ENCODE results near the gene METTL26.
A peak's percentile ranks its signal among the peaks of the same experiment; 100 is the strongest.

Gene METTL26

DNA sequence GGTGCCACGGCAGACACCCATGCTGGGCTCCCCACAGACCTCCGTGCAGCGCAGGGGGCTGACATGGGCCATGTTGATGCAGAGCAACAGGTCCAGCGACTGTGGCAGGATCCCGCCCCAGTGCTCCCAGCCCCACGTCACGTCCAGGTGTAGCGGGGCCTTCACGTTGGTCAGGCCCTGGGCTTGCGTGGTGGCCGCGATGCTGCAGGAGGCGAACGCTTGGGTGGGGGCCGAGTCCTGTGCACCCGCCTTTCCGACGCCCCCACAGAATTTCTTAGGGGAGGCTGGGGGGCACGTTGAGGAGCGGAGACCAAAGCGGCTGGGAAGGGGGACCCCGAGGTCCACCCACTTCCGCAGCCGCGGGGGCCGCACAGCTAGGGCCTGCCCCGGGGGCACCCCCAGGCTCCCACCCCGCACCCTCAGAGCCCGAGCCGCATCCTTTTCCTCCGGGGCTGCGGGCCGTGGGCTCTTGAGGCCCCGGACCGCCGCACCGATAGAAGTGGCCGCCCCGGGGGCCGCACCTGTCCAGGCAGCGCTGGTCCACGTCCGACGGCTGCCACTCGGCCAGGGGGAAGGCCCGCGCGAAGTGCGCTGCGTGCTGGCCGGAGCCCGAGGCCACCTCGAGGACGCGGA, 416 bp downstream of the METTL26 start:
- Histone ChIP-seq H3K27me3 (replicated peaks in 2 of 5; ENCODE audit: control insufficient read depth in 4 of 5, insufficient read depth in 5 of 5, low read length in 4 of 5) (peaks cover 0 to 5% (median 0%) of the 10 kb centered on the region in 5 experiments), H3K27ac (ENCODE audit: insufficient read depth in 1 of 2, low read depth in 1 of 2, low read length in 2 of 2, poor library complexity in 1 of 2, severe bottlenecking in 2 of 2) (peak overlapping the region in 1 of 2 experiments; percentile 91), H3K36me3 (ENCODE audit: control insufficient read depth in 4 of 4, insufficient read depth in 4 of 4, low read length in 3 of 4) (peaks cover 0 to 24% (median 15%) of the 10 kb centered on the region in 4 experiments), H3K4me3 (ENCODE audit: control insufficient read depth in 1 of 7, extremely low read depth in 1 of 7, insufficient read depth in 4 of 7, low read depth in 2 of 7, low read length in 6 of 7) (peak overlapping the region; percentile 81 to 96 (median 86)), H3K9me3 (ENCODE audit: control extremely low read depth in 1 of 5, control insufficient read depth in 4 of 5, insufficient read depth in 2 of 5, low read depth in 1 of 5, low read length in 4 of 5) (no peaks in the 10 kb centered on the region), H3K4me1 (ENCODE audit: control extremely low read depth in 1 of 4, control insufficient read depth in 4 of 4, insufficient read depth in 4 of 4, low read length in 3 of 4) (peaks cover 0 to 34% (median 32%) of the 10 kb centered on the region in 4 experiments)
- DNase-seq, result no peak
- ChIA-PET CTCF (interaction anchor here (0.9 to 3.3 kb wide), 7 partner anchors 13 to 67 kb away, joined by 3 to 9 read pairs (median 4); partner anchors contain the start of genes RHOT2 and WDR90), POLR2A (interaction anchor here (0.6 kb wide), 1 partner anchor 11 kb away, joined by 4 read pairs; no protein-coding TSS in a partner anchor)
- WGBS (ENCODE audit: insufficient coverage), result 4% methylated on average over 45 of the region's 55 CpGs

DNA sequence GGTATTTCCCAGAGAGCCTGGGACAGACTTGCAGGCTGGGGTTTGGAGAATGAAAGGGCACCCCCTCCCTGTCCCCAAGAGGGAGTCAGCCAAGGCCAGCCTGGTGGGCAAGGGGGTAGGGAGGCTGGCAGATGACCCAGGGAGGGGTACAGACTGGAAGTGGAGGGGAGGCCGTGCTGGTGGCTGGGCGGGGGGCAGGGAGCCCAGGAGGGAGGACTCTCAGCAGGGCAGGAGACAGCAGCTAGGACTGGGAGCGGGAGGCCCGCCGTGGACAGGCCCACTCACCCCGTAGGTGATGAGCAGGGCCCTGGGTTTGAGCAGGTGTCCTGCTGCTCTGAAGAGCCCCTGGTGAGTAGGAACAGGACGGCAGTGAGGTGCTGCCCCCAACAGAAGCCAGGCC, 1.1 kb downstream of the METTL26 start:
- H3K4me3 ChIP-seq (ENCODE audit: control insufficient read depth in 1 of 7, extremely low read depth in 1 of 7, insufficient read depth in 4 of 7, low read depth in 2 of 7, low read length in 6 of 7), result peak overlapping the region in 5 of 7 experiments; percentile 23 to 92 (median 85)
- CTCF ChIA-PET, result no interaction called here
- H3K9me3 ChIP-seq (ENCODE audit: control extremely low read depth in 1 of 5, control insufficient read depth in 4 of 5, insufficient read depth in 2 of 5, low read depth in 1 of 5, low read length in 4 of 5), result no peaks in the 10 kb centered on the region
- no peak overlapping the region for H3K27ac ChIP-seq (ENCODE audit: insufficient read depth in 1 of 2, low read depth in 1 of 2, low read length in 2 of 2, poor library complexity in 1 of 2, severe bottlenecking in 2 of 2)
- H3K27me3 ChIP-seq (replicated peaks in 2 of 5; ENCODE audit: control insufficient read depth in 4 of 5, insufficient read depth in 5 of 5, low read length in 4 of 5), result peaks cover 0 to 7% (median 0%) of the 10 kb centered on the region in 5 experiments
- POLR2A ChIA-PET, result no interaction called here
- H3K4me1 ChIP-seq (ENCODE audit: control extremely low read depth in 1 of 4, control insufficient read depth in 4 of 4, insufficient read depth in 4 of 4, low read length in 3 of 4), result peaks cover 0 to 34% (median 30%) of the 10 kb centered on the region in 4 experiments
- DNase-seq, result no peak
- 98% methylated on average over 7 of the region's 7 CpGs for WGBS (ENCODE audit: insufficient coverage)
- H3K36me3 ChIP-seq (ENCODE audit: control insufficient read depth in 4 of 4, insufficient read depth in 4 of 4, low read length in 3 of 4), result peaks cover 0 to 24% (median 15%) of the 10 kb centered on the region in 4 experiments

DNA sequence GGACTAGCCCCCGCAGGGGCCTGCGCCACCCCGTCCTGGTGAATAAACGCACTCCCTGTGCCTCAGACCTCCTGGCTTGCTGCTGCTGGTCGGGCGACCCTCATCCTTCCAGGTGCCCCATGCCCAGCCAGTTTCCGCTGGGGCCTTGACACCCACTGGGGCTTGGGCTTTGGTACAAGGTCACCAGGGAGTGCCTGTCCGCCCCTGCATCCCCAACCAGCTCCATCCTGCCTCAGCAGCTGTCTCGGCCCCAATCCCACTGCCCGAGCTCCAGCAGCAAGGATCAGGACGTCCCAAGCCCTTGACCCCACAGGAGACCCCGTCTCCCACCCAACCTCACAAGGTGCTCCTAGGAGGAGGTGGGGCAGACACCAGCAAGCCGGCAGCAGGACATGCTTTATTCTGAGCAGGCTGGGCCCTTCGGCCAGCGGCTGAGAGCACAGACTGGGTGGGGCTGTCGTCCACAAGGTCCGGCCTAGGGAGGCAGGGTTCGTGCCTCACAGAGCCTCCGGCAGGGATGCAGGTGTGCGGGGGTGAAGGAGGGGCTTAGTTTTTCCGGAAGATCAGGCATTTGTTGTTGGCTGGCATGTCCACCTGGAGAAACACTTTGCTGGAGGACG, 1.9 kb downstream of the METTL26 start:
- Histone ChIP-seq H3K4me1 (ENCODE audit: control extremely low read depth in 1 of 4, control insufficient read depth in 4 of 4, insufficient read depth in 4 of 4, low read length in 3 of 4) (peaks cover 0 to 34% (median 30%) of the 10 kb centered on the region in 4 experiments), H3K27ac (ENCODE audit: insufficient read depth in 1 of 2, low read depth in 1 of 2, low read length in 2 of 2, poor library complexity in 1 of 2, severe bottlenecking in 2 of 2) (no peak overlapping the region), H3K4me3 (ENCODE audit: control insufficient read depth in 1 of 7, extremely low read depth in 1 of 7, insufficient read depth in 4 of 7, low read depth in 2 of 7, low read length in 6 of 7) (no peak overlapping the region), H3K27me3 (replicated peaks in 2 of 5; ENCODE audit: control insufficient read depth in 4 of 5, insufficient read depth in 5 of 5, low read length in 4 of 5) (peaks cover 0 to 7% (median 0%) of the 10 kb centered on the region in 5 experiments), H3K36me3 (ENCODE audit: control insufficient read depth in 4 of 4, insufficient read depth in 4 of 4, low read length in 3 of 4) (peaks cover 0 to 24% (median 15%) of the 10 kb centered on the region in 4 experiments), H3K9me3 (ENCODE audit: control extremely low read depth in 1 of 5, control insufficient read depth in 4 of 5, insufficient read depth in 2 of 5, low read depth in 1 of 5, low read length in 4 of 5) (no peaks in the 10 kb centered on the region)
- ChIA-PET POLR2A (no interaction called here), CTCF (interaction anchor here (1.4 kb wide), 1 partner anchor 26 kb away, joined by 3 read pairs; no protein-coding TSS in a partner anchor)
- no peak for DNase-seq
- WGBS (ENCODE audit: insufficient coverage), result 97% methylated on average over 19 of the region's 22 CpGs

DNA sequence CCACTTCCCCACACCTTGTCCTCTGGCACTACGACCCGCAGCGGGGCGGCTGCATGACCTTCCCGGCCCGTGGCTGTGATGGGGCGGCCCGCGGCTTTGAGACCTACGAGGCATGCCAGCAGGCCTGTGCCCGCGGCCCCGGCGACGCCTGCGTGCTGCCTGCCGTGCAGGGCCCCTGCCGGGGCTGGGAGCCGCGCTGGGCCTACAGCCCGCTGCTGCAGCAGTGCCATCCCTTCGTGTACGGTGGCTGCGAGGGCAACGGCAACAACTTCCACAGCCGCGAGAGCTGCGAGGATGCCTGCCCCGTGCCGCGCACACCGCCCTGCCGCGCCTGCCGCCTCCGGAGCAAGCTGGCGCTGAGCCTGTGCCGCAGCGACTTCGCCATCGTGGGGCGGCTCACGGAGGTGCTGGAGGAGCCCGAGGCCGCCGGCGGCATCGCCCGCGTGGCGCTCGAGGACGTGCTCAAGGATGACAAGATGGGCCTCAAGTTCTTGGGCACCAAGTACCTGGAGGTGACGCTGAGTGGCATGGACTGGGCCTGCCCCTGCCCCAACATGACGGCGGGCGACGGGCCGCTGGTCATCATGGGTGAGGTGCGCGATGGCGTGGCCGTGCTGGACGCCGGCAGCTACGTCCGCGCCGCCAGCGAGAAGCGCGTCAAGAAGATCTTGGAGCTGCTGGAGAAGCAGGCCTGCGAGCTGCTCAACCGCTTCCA, 2.6 kb downstream of the METTL26 start:
- H3K4me1 ChIP-seq (ENCODE audit: control extremely low read depth in 1 of 4, control insufficient read depth in 4 of 4, insufficient read depth in 4 of 4, low read length in 3 of 4), result peaks cover 0 to 34% (median 30%) of the 10 kb centered on the region in 4 experiments
- peaks cover 0 to 29% (median 17%) of the 10 kb centered on the region in 4 experiments for H3K36me3 ChIP-seq (ENCODE audit: control insufficient read depth in 4 of 4, insufficient read depth in 4 of 4, low read length in 3 of 4)
- DNase-seq, result no peak
- H3K9me3 ChIP-seq (ENCODE audit: control extremely low read depth in 1 of 5, control insufficient read depth in 4 of 5, insufficient read depth in 2 of 5, low read depth in 1 of 5, low read length in 4 of 5), result no peaks in the 10 kb centered on the region
- CTCF ChIA-PET, result interaction anchor here (1.4 kb wide), 1 partner anchor 26 kb away, joined by 3 read pairs; no protein-coding TSS in a partner anchor
- WGBS (ENCODE audit: insufficient coverage), result 98% methylated on average over 69 of the region's 74 CpGs
- H3K27ac ChIP-seq (ENCODE audit: insufficient read depth in 1 of 2, low read depth in 1 of 2, low read length in 2 of 2, poor library complexity in 1 of 2, severe bottlenecking in 2 of 2), result no peak overlapping the region
- POLR2A ChIA-PET, result no interaction called here
- peaks cover 0 to 7% (median 0%) of the 10 kb centered on the region in 5 experiments for H3K27me3 ChIP-seq (replicated peaks in 2 of 5; ENCODE audit: control insufficient read depth in 4 of 5, insufficient read depth in 5 of 5, low read length in 4 of 5)
- H3K4me3 ChIP-seq (ENCODE audit: control insufficient read depth in 1 of 7, extremely low read depth in 1 of 7, insufficient read depth in 4 of 7, low read depth in 2 of 7, low read length in 6 of 7), result no peak overlapping the region

DNA sequence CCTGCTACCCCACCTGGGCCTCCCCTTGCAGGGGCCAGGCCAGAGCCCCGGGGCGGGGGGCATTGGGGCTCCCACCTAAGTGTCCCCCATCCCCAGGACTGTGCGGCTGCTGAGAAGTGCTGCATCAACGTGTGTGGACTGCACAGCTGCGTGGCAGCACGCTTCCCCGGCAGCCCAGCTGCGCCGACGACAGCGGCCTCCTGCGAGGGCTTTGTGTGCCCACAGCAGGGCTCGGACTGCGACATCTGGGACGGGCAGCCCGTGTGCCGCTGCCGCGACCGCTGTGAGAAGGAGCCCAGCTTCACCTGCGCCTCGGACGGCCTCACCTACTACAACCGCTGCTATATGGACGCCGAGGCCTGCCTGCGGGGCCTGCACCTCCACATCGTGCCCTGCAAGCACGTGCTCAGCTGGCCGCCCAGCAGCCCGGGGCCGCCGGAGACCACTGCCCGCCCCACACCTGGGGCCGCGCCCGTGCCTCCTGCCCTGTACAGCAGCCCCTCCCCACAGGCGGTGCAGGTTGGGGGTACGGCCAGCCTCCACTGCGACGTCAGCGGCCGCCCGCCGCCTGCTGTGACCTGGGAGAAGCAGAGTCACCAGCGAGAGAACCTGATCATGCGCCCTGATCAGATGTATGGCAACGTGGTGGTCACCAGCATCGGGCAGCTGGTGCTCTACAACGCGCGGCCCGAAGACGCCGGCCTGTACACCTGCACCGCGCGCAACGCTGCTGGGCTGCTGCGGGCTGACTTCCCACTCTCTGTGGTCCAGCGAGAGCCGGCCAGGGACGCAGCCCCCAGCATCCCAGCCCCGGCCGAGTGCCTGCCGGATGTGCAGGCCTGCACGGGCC, 3.4 kb downstream of the METTL26 start:
- peaks cover 0 to 37% (median 20%) of the 10 kb centered on the region in 4 experiments for H3K36me3 ChIP-seq (ENCODE audit: control insufficient read depth in 4 of 4, insufficient read depth in 4 of 4, low read length in 3 of 4)
- ChIA-PET POLR2A (no interaction called here), CTCF (interaction anchor here (1.4 kb wide), 1 partner anchor 27 kb away, joined by 3 read pairs; no protein-coding TSS in a partner anchor)
- DNase-seq, result no peak
- H3K4me1 ChIP-seq (ENCODE audit: control extremely low read depth in 1 of 4, control insufficient read depth in 4 of 4, insufficient read depth in 4 of 4, low read length in 3 of 4), result peaks cover 0 to 28% (median 27%) of the 10 kb centered on the region in 4 experiments
- peaks cover 0 to 7% (median 0%) of the 10 kb centered on the region in 5 experiments for H3K27me3 ChIP-seq (replicated peaks in 2 of 5; ENCODE audit: control insufficient read depth in 4 of 5, insufficient read depth in 5 of 5, low read length in 4 of 5)
- H3K9me3 ChIP-seq (ENCODE audit: control extremely low read depth in 1 of 5, control insufficient read depth in 4 of 5, insufficient read depth in 2 of 5, low read depth in 1 of 5, low read length in 4 of 5), result no peaks in the 10 kb centered on the region
- no peak overlapping the region for H3K27ac ChIP-seq (ENCODE audit: insufficient read depth in 1 of 2, low read depth in 1 of 2, low read length in 2 of 2, poor library complexity in 1 of 2, severe bottlenecking in 2 of 2)
- H3K4me3 ChIP-seq (ENCODE audit: control insufficient read depth in 1 of 7, extremely low read depth in 1 of 7, insufficient read depth in 4 of 7, low read depth in 2 of 7, low read length in 6 of 7), result no peak overlapping the region
- 96% methylated on average over 38 of the region's 67 CpGs for whole genome bisulfite sequencing (ENCODE audit: insufficient coverage)

DNA sequence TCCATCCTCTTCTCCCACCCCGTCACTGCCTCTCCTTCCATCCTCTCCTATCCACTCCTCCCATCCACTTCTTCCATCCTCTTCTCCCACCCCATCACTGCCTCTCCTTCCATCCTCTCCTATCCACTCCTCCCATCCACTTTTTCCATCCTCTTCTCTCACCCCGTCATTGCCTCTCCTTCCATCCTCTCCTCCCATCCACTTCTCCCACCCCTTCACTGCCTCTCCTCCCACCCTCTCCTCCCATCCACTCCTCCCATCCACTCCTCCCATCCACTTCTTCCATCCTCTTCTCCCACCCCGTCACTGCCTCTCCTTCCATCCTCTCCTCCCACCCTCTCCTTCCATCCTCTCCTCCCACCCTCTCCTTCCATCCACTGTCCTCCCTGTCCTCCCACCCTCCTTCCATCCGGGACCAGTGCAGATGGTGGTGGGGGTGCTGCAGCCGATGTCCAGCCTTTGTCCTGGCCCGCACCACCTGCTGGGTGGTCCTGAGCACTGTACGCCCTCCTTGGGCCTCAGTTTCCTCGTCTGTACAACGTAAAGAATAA, 4.2 kb downstream of the METTL26 start:
- POLR2A ChIA-PET, result no interaction called here
- DNase-seq, result no peak
- CTCF ChIA-PET, result no interaction called here
- Histone ChIP-seq H3K9me3 (ENCODE audit: control extremely low read depth in 1 of 5, control insufficient read depth in 4 of 5, insufficient read depth in 2 of 5, low read depth in 1 of 5, low read length in 4 of 5) (no peaks in the 10 kb centered on the region), H3K27me3 (replicated peaks in 2 of 5; ENCODE audit: control insufficient read depth in 4 of 5, insufficient read depth in 5 of 5, low read length in 4 of 5) (peaks cover 0 to 7% (median 0%) of the 10 kb centered on the region in 5 experiments), H3K4me1 (ENCODE audit: control extremely low read depth in 1 of 4, control insufficient read depth in 4 of 4, insufficient read depth in 4 of 4, low read length in 3 of 4) (peaks cover 0 to 23% (median 21%) of the 10 kb centered on the region in 4 experiments), H3K36me3 (ENCODE audit: control insufficient read depth in 4 of 4, insufficient read depth in 4 of 4, low read length in 3 of 4) (peaks cover 0 to 45% (median 25%) of the 10 kb centered on the region in 4 experiments), H3K27ac (ENCODE audit: insufficient read depth in 1 of 2, low read depth in 1 of 2, low read length in 2 of 2, poor library complexity in 1 of 2, severe bottlenecking in 2 of 2) (no peak overlapping the region), H3K4me3 (ENCODE audit: control insufficient read depth in 1 of 7, extremely low read depth in 1 of 7, insufficient read depth in 4 of 7, low read depth in 2 of 7, low read length in 6 of 7) (no peak overlapping the region)
- 76% methylated on average over 8 of the region's 9 CpGs for WGBS (ENCODE audit: insufficient coverage)
